HepG2 (cell line): ENCODE data around the gene SYNE1. TPM values are rescaled to one million over a fixed set of nuclear protein-coding genes. Genes with fewer than 3 reads are reported as not detected.

Experiments used
- ATAC-seq: fragments of 200-7000 bp; cut with Tn5 transposase; 3 replicates; pipeline ENCODE4 v1.9.1; 2020; ENCODE audit warnings: mild to moderate bottlenecking, moderate library complexity
- BruUV-seq: library from RNA; stranded (reverse); fragments of 400-500 nt; replicated peaks from 2 replicates; lab custom pipeline; 2021; lab: Mats Ljungman, UMichigan
- CTCF ChIA-PET: fragments of 300-600 bp; formaldehyde crosslinking; extraction: SDS; loops from one replicate; lab custom pipeline; 2021; ENCODE audit warnings: low total read pairs, inconsistent platforms, low intra/inter-chr PET ratio; lab: Yijun Ruan, JAX
- POLR2A ChIA-PET: fragments of 350-600 bp; sonication (Branson Sonifier 250); formaldehyde crosslinking; loops from one replicate; lab custom pipeline; 2020; ENCODE audit warnings: antibody characterized with exemption, inconsistent platforms; lab: Yijun Ruan, JAX
- DNase-seq: peaks from one replicate; pipeline ENCODE4 v3.0.0-alpha.2; 2015; ENCODE audit warnings: low spot score
- FAIRE-seq: peaks from 3 replicates; lab custom pipeline; 2011; peaks lifted over from hg19 to GRCh38; lab: Jason Lieb, UNC
- H2AFZ ChIP-seq: one replicate; pipeline ENCODE4 v1.6.1; 2011; ENCODE audit warnings: low read length, inconsistent platforms
- H3K27ac ChIP-seq: fragments of 300-600 bp; 3 replicates; pipeline ENCODE4 v1.8.0; 2011; ENCODE audit warnings: mixed run types, mild to moderate bottlenecking, mixed read lengths, low read length, inconsistent platforms; ENCODE audit not compliant: insufficient read depth; ENCODE audit errors: extremely low read length
- H3K27me3 ChIP-seq, 2 experiments: fragments of 200-600 bp in 1 of 2; 2 replicates in 1 of 2; 3 replicates in 1 of 2; pipeline versions ENCODE4 v1.6.0 to v1.8.0; 2011; ENCODE audit warnings: low read length in 2 of 2, mild to moderate bottlenecking in 2 of 2, moderate library complexity in 2 of 2, inconsistent platforms in 1 of 2; ENCODE audit not compliant: insufficient read depth in 2 of 2, control insufficient read depth in 1 of 2
- H3K36me3 ChIP-seq, 2 experiments: fragments of 200-600 bp in 1 of 2; replicated peaks in 1 of 2; 2 replicates in 1 of 2; 3 replicates in 1 of 2; pipeline versions ENCODE4 v1.5.1 to v1.8.0; 2011; ENCODE audit warnings: low read length in 2 of 2, inconsistent platforms in 1 of 2; ENCODE audit not compliant: insufficient read depth in 2 of 2, control insufficient read depth in 1 of 2
- H3K4me1 ChIP-seq: 2 replicates; pipeline ENCODE4 v1.5.1; 2012; ENCODE audit warnings: low read length, inconsistent platforms; ENCODE audit not compliant: insufficient read depth
- H3K4me2 ChIP-seq: 2 replicates; pipeline ENCODE4 v1.6.0; 2011; ENCODE audit warnings: low read depth, low read length, inconsistent platforms
- H3K4me3 ChIP-seq, 3 experiments: fragments of 200-600 bp in 1 of 3; sonication (generic), shearing (Covaris generic) in 1 of 3; replicated peaks in 1 of 3; 2 replicates each; pipeline ENCODE4 v1.5.1; 2011 to 2016; ENCODE audit warnings: low read length in 3 of 3, inconsistent platforms in 2 of 3, low read depth in 2 of 3, mild to moderate bottlenecking in 2 of 3, control low read depth in 1 of 3, mixed read lengths in 1 of 3; ENCODE audit not compliant: insufficient read depth in 1 of 3
- H3K79me2 ChIP-seq: one replicate; pipeline ENCODE4 v1.6.1; 2011; ENCODE audit warnings: low read length, inconsistent platforms; ENCODE audit not compliant: insufficient read depth
- H3K9ac ChIP-seq: 2 replicates; pipeline ENCODE4 v1.6.0; 2011; ENCODE audit warnings: mild to moderate bottlenecking, low read depth, low read length, inconsistent platforms; ENCODE audit not compliant: insufficient read depth
- H3K9me3 ChIP-seq: 2 replicates; pipeline ENCODE4 v1.5.1; 2012; ENCODE audit warnings: mild to moderate bottlenecking, low read length
- H4K20me1 ChIP-seq: 2 replicates; pipeline ENCODE4 v1.6.0; 2011; ENCODE audit warnings: inconsistent platforms, mild to moderate bottlenecking, low read length, moderate library complexity; ENCODE audit not compliant: insufficient read depth
- AGO1 ChIP-seq: fragments of 200-400 bp; formaldehyde crosslinking; IDR thresholded peaks from 2 replicates; pipeline ENCODE4 v1.6.1; 2017; ENCODE audit warnings: mild to moderate bottlenecking, low read depth, low read length, moderate library complexity; ENCODE audit not compliant: poor library complexity, severe bottlenecking
- BATF2 ChIP-seq: sonication (generic); formaldehyde crosslinking; IDR thresholded peaks from 2 replicates; pipeline ENCODE4 v1.8.0; 2022; ENCODE audit warnings: mild to moderate bottlenecking, missing genetic modification reagents, moderate library complexity
- FOXP4 ChIP-seq: sonication (generic); formaldehyde crosslinking; IDR thresholded peaks from 2 replicates; pipeline ENCODE4 v1.4.0; 2020; ENCODE audit warnings: missing genetic modification reagents
- IKZF5 ChIP-seq: IDR thresholded peaks from 2 replicates; pipeline ENCODE4 v1.6.1; 2018; ENCODE audit warnings: missing genetic modification reagents, mild to moderate bottlenecking, missing compliant biosample characterization
- NCOA2 ChIP-seq: sonication (generic); formaldehyde crosslinking; IDR thresholded peaks from 2 replicates; pipeline ENCODE4 v1.8.0; 2022; ENCODE audit warnings: inconsistent platforms
- PATZ1 ChIP-seq: sonication (generic); formaldehyde crosslinking; IDR thresholded peaks from 2 replicates; pipeline ENCODE4 v1.4.0; 2020; ENCODE audit warnings: missing genetic modification reagents
- SALL1 ChIP-seq: sonication (generic); formaldehyde crosslinking; IDR thresholded peaks from 2 replicates; pipeline ENCODE4 v1.8.0; 2022; ENCODE audit warnings: mild to moderate bottlenecking, missing genetic modification reagents
- SOX13 ChIP-seq, 3 experiments: fragments of 450-650 bp in 1 of 3; sonication (generic) in 1 of 3; formaldehyde crosslinking in 1 of 3; IDR thresholded peaks in 2 of 3; conservative IDR thresholded peaks in 1 of 3; 2 replicates each; pipeline versions ENCODE4 v1.5.0 to v1.6.1; 2016 to 2020; ENCODE audit warnings: antibody characterized with exemption in 1 of 3, mild to moderate bottlenecking in 1 of 3, missing compliant biosample characterization in 1 of 3, missing genetic modification reagents in 1 of 3, moderate library complexity in 1 of 3
- SP5 ChIP-seq: IDR thresholded peaks from 2 replicates; pipeline ENCODE4 v1.6.1; 2016; ENCODE audit warnings: low read depth, borderline replicate concordance
- ZNF768 ChIP-seq: sonication (generic); formaldehyde crosslinking; IDR thresholded peaks from 2 replicates; pipeline ENCODE4 v1.4.0; 2020; ENCODE audit warnings: missing genetic modification reagents
- ZNF792 ChIP-seq: IDR thresholded peaks from 2 replicates; pipeline ENCODE4 v1.6.1; 2016
- ZZZ3 ChIP-seq: sonication (generic); formaldehyde crosslinking; IDR thresholded peaks from 2 replicates; pipeline ENCODE4 v1.4.0; 2020; ENCODE audit warnings: missing genetic modification reagents, mild to moderate bottlenecking, borderline replicate concordance
- WGBS: methylation state at CpG from one replicate; pipeline ENCODE4 v1.1.6; 2017; ENCODE audit warnings: low lambda C conversion rate; 5-methylcytosine and 5-hydroxymethylcytosine counted together
- in situ Hi-C: cut with HindIII; loops from 2 replicates; pipeline ENCODE4 v1.10.0; 2017; ENCODE audit warnings: low pct_unique_long_range_greater_than_20kb; ENCODE audit not compliant: extremely low pct_ligation_motif_present
- intact Hi-C: fragments of 100-400 bp; cut with micrococcal nuclease; formaldehyde crosslinking; loops from one replicate; pipeline ENCODE4 v1.10.0; 2022; ENCODE audit not compliant: unreplicated experiment
- polyA plus RNA-seq, 8 experiments: library from polyadenylated mRNA; depleted of rRNA in 3 of 8; stranded (reverse) in 7 of 8; unstranded in 1 of 8; fragments of >200 nt; fragmentation: Illumina TruSeq in 4 of 8; extraction: Trizol in 4 of 8; gene quantifications; 2 replicates each; pipeline versions ENCODE4 v1.2.1 to v1.2.3, GENCODE V29; 2011 to 2016; ENCODE audit warnings: low read depth in 4 of 8, missing spikeins in 1 of 8, mixed read lengths in 1 of 8; ENCODE audit not compliant: insufficient read depth in 1 of 8
- total RNA-seq, 5 experiments: library from RNA; depleted of rRNA; stranded (reverse); fragments of >200 nt; fragmentation: Illumina TruSeq; extraction: Trizol; gene quantifications; 2 replicates each; pipeline ENCODE4 v1.2.3, GENCODE V29; 2016; ENCODE audit warnings: low read depth in 1 of 5

SYNE1 gene
- total and polyA plus RNA-seq, 2 of the 13 experiments (the other 11 are each of a cell fraction or from before 2014, with no cell fraction given), result 5.5 to 15.9 TPM

- intact Hi-C loops, result no loop called here
- Histone ChIP-seq H3K4me2 (no peak overlapping the region), H2AFZ (no peak overlapping the region), H3K4me1 (peaks cover 22% of the 10 kb centered on the region), H3K9me3 (no peaks in the 10 kb centered on the region), H3K27ac (no peak overlapping the region), H3K4me3 (no peak overlapping the region), H3K9ac (no peak overlapping the region), H4K20me1 (no peaks in the 10 kb centered on the region), H3K36me3 (no peaks in the 10 kb centered on the region), H3K27me3 (no peaks in the 10 kb centered on the region), H3K79me2 (no peaks in the 10 kb centered on the region)
- 87% methylated on average over 7 of the region's 7 CpGs for WGBS
- no peak for TF ChIP-seq BATF2 (CRISPR knock-in tag)
- peak; percentile 81 for TF ChIP-seq ZNF768
- in situ Hi-C loops, result no loop called here
- POLR2A ChIA-PET, result interaction anchor here (1.4 kb wide), 1 partner anchor 14 kb away, joined by 3 read pairs; no protein-coding TSS in a partner anchor
- no peak for ATAC-seq
- BruUV-seq, result no TSS peak
- no peak for DNase-seq
- FAIRE-seq, result no peak
- CTCF ChIA-PET, result no interaction called here
These were observed 321.1 kb downstream of the SYNE1 start for GRCh38 chr6:152316024-152316423.

- DNase-seq (no peak), ATAC-seq (no peak), FAIRE-seq (peak; percentile 4)
- Histone ChIP-seq H3K9ac (no peak overlapping the region), H3K27ac (peak overlapping the region; percentile 62), H3K4me2 (peak overlapping the region; percentile 70), H2AFZ (no peak overlapping the region), H4K20me1 (no peaks in the 10 kb centered on the region), H3K79me2 (no peaks in the 10 kb centered on the region), H3K4me1 (peaks cover 22% of the 10 kb centered on the region), H3K9me3 (no peaks in the 10 kb centered on the region), H3K27me3 (no peaks in the 10 kb centered on the region), H3K4me3 (no peak overlapping the region), H3K36me3 (no peaks in the 10 kb centered on the region)
- CTCF ChIA-PET, result no interaction called here
- WGBS, result 33% methylated on average over 5 of the region's 5 CpGs
- in situ Hi-C loops, result no loop called here
- POLR2A ChIA-PET, result interaction anchor here (1.5 to 2.6 kb wide), 2 partner anchors 9 to 13 kb away, joined by 4 to 17 read pairs; no protein-coding TSS in a partner anchor
- intact Hi-C loops, result loop anchor here (1.0 kb wide), 1 partner anchor 12 kb away; no protein-coding TSS in a partner anchor
- BruUV-seq, result no TSS peak
- 0 out of 2 replicates have a peak, but pooled peaks have one; percentile 55 for TF ChIP-seq ZNF792 (CRISPR knock-in tag)
- peak; percentile 77 for TF ChIP-seq PATZ1
- no peak for TF ChIP-seq ZZZ3
- 0 out of 2 replicates have a peak, but pooled peaks have one; percentile 45 for TF ChIP-seq SP5 (CRISPR knock-in tag)
- TF ChIP-seq IKZF5 (CRISPR knock-in tag), result peak; percentile 42; the same call in 1 of the 2 replicates
- no peak for TF ChIP-seq AGO1
- peak; percentile 63 for TF ChIP-seq FOXP4 (CRISPR knock-in tag)
- no peak for TF ChIP-seq SOX13 (IDR thresholded peaks at IDR 0.05)
- peak in 1 of 2 experiments; percentile 47; a peak in 2 of 4 replicates for TF ChIP-seq SOX13 (CRISPR knock-in tag; conservative IDR thresholded peaks at IDR 0.05 in 1 of 2, IDR thresholded peaks at IDR 0.05 in 1 of 2)
- TF ChIP-seq NCOA2 (CRISPR knock-in tag), result peak; percentile 32; the same call in 1 of the 2 replicates
- peak; percentile 33; the same call in 1 of the 2 replicates for TF ChIP-seq SALL1 (CRISPR knock-in tag)
These were observed 322.7 kb downstream of the SYNE1 start for GRCh38 chr6:152314483-152314832.
